Activated T-cell treated with anti-CD3 and anti-CD28 coated beads for 1 hour (primary cell): Measurements from ENCODE around the gene RABGGTA.

Experiments
- DNase-seq: peaks from one replicate; pipeline ENCODE4 v3.0.0-alpha.2; 2020; ENCODE audit warnings: low read depth

RABGGTA gene

DNA sequence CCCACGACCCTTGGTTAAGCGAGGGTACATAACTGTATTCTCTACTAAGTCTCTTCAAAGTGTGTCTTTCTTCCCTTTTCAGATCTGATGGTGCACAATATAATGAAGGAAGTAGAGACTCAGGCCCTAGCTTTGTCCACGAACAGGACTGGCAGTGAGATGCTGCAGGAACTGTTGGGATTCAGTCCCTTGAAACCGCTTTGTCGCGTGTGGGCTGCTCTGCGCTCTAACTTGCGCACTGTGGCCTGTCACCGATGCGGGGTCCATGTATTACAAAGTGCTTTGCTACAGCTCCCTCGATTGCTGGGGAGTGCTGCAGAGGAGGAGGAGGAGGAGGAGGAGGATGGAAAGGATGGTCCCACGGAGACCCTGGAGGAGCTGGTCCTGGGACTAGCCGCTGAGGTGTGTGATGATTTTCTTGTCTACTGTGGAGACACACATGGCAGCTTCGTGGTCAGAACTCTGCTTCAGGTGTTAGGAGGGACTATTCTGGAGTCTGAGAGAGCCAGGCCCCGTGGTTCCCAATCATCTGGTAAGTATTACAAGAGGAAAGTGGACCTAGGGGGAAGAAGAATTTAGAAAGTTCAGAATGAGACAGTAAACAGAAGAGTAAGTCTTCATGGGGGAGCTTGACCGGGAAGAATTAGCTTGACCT is 29.1 kb upstream of the RABGGTA start:
- no peak for DNase-seq

DNA sequence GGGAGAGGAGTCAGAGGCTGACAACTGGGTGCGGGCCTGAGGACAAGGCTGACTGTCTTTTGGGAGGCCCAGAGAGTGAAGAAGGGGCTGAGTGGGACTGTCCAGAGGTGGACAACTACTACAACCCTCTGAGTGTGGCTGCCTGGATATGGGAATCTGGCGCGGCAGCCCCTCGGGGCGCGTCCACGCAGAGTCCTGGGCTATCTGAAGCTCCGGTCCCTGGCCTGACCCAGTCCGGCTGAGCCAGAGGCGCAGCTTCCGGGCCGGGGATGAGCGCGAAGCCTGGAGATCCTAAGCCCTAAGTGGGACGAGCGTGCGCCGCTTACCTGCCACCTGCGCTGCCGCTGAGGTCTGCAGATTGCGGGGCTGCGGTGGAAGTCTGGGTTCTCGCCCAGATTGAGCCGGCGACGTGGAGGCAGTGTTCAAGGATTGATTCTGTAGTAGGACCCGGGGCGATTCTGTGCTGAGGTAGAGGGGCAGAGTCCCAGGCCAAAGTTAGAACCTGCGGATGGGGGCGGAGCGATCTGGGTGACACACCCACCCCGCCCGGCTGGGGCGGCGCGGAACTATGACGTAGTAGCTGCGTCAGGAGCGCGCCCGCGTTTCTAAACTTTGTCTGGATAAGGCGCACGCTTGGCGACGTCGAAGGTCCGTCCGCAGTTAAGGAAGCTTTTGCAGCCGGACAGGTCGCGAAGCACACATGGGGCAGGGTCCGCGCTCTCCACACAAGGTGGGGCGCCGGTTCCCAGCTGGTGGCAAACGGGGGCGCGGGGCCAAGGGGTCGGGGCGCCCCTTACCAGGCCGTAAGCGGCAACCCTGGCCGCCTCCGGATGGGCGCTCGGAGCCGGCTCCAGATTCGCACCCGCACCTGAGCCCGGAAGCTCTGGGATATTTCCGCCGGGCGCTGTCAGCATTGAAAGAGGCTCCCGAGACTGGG is 28.1 kb upstream of the RABGGTA start, which contains the start of the genes DHRS1 and NOP9:
Gene DHRS1, minus strand, starts transcription at position 526 of the 937 bp plus-strand sequence. CDS start 674 bp downstream, outside the sequence.
Gene NOP9, plus strand, starts transcription at position 596 of the 937 bp plus-strand sequence. Its CDS starts 105 bp downstream, at position 701.
- peak; percentile 93 for DNase-seq

DNA sequence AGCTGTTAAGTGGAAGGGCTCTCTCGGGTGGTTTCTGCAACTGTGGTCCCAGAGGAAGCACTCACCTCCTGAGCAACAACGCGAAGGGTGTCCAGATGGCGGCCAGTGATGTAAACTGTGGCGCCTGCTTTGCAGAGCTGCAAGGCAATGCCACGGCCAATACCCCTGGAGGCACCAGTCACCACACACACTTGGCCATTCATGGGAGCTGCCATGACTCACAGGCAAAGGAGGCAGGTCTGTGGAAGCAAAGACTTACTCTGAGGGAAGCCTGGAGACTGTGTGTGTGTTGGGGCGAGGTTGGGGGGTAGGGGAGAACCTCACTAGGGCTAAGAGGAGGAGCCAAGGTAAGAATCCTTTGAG is 27.5 kb upstream of the RABGGTA start:
- DNase-seq, result no peak

DNA sequence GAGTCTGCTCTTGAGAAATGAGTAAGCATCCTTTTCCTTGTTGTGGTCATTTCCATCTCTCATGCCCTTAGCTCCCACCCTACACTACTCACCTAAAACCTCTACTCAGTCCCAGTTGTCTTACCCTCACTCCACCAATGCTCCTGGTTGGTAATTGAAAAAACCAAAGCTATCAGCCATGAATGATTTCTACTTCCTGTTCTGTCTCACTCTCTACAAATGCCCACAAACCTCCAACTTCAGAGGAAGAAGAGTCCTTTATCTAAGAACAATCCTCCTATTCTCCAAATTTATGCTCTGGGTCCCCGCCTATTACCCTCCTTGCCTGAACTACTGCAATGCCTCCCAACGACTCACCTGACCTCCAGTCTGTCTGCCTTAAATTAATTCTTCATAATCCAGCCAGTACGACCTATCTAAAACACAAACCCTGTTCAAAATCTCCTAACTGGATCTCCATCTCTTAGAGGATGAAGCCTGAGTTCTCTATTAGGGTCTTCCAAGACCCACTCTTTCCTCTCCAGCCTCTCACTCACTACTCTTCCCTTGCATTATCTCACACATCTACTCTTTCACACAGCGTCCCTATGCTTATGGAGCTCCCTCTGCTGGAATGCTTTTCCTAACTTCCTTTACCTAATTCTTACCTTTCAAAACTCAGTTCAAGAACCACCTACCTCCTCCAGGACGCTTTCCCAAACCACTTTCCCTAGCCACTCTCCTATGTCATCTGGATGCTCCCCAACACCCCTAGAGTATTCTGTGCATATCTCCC is 26.0 kb upstream of the RABGGTA start:
- DNase-seq, result no peak

DNA sequence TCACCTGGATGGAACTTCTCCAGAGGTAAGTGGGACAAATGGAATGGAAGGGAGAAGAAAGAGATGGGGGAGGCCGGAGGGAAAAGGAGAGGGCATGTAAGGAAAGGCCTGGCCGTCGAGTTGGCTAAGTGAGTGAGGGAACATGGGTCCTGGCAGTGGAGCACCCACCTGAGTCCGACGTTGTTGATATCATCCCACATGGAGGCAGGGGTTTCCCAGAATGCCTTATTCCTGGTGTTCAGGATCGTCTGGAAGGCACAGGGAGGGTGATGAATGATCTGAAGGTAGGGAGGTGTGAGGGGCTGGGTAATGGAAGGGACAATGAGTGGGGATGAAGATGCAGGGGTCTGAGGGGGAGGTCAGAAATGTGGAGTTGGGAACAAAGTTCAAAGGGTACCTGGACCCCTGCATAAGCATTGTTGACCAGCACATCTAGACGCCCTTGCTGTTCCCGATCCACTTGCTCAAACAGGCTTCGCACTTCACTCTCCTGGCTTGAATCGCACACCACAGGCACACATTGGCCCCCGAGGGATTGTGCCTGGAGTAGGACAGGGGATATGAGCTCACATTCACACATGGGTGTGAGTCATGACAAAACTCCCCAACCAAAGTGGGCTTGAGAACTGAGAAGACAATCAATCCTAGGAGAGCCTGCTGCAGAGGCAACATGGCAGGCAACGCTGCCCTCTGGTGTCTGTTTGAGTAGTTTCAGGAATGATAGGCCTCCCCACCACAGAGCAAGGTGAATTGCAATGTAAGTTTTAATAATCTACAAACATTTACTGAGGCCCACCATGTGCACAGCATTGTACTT is 25.2 kb upstream of the RABGGTA start:
- peak; percentile 52 for DNase-seq

DNA sequence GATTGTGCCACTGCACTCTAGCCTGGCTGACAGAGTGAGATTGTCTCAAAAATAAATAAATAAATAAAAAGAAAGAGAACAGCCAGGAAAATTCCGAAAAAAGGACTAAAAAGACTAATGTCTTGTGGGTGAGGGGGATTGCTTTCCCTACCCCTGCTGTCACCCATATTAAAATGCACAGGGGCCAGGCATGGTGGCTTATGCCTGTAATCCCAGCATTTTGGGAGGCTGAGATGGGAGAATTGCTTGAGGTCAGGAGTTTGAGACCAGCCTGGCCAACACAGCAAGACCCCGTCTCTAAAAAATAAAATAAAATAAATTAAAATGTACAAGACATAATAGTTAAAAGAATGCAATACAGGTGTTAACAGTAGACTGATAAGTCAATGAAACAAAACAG is 22.1 kb upstream of the RABGGTA start:
- no peak for DNase-seq

DNA sequence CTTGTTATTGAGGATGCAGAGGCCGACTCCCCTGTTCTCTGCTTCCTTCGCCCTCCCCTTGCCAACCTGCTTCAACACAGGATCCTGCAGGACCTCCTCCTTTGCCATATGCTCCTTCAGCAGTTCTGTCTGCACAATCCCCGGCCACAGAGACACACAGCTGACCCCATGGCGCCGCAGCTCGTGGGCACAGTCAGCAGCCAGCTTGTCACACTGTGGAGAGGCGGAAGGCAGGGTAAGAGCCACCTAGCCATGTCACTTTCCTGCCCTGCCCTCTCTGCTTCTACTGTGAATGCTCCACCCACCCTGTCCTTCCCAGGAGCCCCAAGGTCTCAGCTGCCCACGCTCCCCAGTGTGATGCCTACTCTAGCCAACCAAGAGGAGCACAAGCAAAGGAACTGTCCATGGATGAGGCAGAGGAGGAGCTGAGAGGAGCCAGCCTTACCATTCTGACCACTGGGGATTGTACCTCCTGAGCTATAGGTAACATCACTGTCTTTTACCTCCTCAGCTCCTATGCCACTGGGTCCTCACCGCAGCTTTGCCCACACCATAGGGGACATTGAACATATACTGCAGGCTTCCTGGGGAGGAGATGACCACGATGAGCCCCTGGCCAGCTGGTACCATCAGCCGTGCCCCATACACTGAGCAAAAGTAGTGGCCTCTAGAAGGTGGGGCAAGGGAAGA is 20.9 kb upstream of the RABGGTA start:
- no peak for DNase-seq

DNA sequence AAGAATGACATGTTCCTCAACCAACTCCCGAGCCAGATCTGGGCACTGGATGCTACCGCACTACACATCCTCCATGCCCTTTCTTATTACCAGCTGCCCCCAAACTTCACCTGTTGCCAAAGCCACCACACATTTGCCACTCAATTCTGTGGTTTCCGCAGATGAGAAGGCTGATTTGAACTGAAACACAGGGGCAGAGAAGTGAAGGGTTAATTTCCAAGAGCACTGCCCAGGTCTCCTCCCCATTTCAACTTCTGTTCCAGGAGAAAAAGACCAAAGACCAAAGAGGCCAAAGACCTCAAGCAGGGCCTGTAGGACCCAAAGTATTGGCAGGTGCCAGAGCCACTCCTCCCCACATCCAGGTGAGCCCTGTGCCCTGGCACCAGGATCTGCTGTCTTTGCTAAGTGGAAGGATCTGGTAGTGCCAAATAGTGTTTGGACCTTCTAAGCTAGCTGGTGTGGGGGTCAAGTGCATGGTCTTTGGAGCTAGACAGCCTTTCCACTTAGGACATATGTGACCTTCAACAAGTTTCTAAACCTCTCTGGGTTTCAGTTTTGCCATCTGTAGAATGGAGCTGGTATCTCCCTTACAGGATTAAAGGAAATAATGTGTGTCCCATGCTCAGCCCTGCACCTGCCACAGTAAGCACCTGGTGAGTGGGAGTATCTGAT is 20.2 kb upstream of the RABGGTA start:
- DNase-seq, result no peak

DNA sequence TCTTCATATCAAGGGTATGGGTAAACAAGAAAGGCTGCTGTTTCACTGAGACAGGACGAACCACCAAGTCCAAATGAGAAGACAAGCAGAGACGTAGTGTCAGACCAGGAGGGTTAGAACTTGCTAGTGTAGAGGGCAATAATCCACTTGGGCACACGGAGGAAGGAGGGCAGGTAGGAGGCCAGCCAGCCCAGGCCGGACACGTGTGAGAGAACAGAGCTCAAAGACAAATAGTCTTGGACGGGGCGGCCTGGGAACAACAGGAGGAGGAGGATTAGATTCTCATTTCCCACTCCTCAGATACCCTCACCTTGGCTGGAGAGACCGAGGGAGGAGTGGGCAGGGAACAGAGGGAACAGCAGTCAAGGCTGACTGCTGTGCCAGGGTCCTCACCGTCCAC is 19.3 kb upstream of the RABGGTA start:
- DNase-seq, result no peak

DNA sequence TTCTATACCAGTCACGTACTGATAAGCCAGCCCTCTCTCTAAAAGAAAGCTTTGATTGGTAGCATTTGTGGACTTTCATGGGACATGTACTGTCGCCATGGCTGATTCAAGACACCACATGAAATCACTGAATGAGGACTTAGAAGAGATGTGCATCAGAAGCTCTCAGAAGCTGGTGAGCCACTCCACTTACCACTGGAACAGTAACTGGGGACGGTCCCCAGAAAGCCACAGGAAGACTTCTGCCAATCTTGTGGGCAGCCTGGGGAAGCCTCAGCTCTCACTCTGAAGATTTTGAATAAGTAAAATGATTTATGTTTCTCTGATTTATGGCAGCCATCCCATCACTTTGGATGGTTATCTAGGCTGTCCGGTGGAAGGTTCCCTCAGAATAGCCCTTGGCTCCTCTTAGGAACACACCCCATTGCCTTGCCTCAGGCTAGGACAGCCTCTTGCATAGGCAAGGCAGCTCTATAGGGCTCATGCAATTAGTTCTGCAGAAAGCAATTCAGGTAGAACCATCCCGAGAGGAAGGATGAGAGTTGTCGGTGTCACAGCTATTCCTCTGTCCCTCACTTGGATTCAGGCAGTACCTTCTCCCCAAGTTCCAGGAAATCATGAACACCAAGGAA is 18.4 kb upstream of the RABGGTA start:
- DNase-seq, result no peak

DNA sequence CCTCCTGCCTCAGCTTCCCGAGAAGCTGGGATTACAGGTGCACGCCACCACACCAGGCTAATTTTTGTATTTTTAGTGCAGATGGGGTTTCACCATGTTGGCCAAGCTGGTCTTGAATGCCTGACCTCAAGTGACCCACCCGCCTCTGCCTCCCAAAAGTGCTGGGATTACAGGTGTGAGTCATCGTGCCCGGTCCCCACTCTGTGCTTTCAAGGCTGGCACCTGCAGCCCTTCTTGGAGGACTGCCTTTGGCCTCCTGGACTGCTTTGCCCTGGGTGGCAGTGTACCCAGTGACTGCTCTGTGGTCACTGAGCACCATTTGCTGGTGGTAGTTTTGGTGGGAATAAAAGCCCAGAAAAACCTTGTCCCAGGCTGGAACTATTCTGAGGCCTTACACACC is 15.6 kb upstream of the RABGGTA start:
- no peak for DNase-seq

DNA sequence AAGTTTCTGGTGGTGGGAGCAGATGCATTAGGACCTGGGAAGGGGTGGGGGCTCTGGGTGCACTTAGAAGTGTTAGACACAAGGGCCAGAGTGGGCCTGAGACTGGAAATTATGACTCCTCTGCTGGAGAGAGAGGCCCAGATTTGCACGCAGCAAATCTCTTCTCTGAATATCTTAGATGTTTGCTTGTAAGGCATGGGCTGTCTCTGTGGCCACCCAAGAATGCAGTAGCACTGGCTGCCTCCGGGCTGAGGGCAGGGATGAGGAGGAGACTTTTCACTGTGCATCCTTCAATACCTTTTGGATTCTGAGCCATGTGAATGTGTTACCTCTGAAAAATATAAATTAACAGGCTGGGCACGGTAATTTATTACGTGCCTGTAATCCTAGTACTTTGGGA is 14.0 kb upstream of the RABGGTA start:
- no peak for DNase-seq

DNA sequence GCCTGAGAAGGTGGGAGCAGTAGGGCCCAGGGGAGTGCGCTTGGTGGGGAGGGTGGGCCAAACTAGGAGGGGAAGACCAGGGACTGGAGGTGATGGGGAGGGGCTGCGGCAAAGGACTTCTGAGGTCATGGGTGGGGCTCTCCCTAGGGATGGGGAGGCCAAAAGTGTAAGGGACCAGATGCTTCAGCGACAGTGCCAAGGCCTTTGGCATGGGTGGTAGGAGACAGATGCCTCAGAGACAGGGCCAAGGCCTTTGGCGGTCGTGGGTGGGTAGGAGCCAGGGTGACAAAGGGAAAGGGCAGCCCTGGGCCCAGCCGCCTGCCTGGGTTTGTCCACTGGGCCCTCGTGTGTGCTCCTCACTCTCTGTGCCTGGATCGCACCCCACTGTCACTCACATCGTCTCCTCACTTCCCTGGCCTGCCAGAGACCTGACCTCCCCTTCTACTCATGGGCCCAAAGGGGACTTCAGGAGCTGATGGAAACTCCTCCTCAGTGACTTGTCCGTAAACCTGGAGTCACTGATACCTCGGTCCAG is 13.2 kb upstream of the RABGGTA start:
- DNase-seq, result no peak

DNA sequence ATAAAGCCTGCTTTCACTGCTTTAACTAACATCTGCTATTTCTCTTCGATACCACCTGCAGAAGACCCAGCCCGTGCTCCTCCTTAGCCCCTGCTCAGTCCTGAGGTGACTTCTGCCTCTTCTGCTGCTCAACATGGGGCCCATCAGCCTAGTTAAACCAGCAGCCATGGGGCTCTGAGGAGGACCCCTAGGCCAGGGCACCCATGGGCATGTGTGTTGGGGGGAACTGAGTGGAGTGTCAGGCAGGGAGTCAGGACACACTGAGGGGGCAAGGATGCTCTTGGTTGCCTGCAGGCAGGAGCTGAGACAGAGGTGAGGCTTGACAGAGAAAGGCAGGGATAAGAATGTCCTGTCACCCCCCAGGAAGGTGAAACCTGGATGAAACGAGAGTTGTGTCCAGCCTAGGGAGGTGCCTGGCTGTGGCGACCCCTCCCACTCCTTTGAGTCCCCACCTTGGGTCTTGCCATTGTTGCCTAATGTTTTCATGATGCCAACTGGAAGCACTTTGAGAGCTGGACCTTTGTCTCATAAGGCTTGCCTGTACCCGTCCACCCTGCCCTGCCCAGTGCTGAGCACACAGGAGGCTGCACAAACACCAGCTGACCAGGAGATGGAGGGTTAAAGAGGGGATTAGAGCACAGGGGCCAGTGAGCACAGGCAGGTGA is 12.5 kb upstream of the RABGGTA start:
- no peak for DNase-seq

DNA sequence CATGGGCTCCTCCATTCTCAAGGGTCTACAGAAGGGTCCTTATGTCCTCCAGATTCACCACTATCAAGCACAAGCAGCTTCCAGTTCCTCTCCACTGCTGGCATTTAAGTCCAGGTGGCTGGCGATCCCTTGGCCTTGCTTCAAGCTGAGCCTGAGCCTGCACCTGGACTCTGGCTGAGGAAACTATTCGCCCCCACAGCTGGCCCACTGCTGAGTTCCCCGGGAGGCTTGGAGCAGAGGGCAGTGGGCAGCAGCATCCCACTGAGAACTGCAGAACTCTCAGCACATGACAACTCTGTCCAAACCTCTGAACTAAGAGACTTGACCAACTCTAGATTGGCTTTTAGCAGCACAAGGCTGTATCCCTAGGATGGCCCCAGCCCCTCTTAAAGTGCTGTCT is 11.3 kb upstream of the RABGGTA start:
- DNase-seq, result no peak

DNA sequence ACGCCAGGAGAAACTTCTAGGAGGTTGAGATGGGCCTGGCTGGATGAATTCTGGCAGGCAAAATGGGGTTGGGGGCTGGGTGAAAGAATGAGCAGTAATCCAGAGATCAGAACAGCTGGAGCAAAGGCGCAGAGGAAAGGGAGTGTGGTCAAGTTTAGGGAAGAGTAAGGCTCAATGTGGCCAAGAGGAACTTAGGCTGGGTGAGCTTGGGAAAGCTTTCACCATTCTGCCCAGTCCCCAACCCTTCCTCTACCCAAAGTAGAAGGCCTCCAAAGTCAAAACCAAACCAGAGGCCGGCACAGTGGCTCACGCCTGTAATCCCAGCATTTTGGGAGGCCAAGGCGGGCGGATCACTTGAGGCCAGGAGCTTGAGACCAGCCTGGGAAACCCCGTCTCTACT is 10.2 kb upstream of the RABGGTA start:
- DNase-seq, result no peak

DNA sequence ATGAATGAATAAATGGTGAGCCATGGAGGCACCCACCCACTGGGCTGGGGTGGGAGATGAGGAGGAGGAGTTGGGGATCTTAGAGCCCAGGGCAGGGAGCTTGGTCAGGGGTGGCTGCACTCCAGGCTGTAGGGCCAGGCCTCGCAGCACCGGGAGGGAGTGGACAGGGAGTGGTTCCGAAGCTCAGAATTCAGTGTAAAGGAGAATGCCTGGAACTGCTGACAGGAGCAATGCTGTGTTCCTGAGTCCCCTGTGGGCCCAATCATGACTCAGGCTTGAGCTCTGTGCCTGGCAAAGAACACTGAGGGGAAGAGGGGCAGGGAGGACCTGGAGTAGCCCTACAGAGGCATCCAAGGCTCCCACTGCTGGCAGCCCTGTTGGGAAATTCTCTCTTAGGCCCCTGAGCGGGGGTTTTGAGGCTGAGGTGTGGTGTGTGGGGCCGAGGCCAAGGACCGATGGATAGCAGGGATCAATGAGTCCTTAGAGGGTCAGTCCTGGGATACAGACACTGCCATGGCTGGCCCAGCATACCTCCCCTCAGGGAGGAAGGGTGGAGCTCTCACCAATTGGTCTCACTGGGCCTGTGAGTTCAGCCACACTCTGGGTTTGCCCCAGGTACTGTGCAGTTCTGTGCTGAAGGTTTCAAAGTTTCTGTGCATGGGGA is 9.5 kb upstream of the RABGGTA start:
- no peak for DNase-seq

DNA sequence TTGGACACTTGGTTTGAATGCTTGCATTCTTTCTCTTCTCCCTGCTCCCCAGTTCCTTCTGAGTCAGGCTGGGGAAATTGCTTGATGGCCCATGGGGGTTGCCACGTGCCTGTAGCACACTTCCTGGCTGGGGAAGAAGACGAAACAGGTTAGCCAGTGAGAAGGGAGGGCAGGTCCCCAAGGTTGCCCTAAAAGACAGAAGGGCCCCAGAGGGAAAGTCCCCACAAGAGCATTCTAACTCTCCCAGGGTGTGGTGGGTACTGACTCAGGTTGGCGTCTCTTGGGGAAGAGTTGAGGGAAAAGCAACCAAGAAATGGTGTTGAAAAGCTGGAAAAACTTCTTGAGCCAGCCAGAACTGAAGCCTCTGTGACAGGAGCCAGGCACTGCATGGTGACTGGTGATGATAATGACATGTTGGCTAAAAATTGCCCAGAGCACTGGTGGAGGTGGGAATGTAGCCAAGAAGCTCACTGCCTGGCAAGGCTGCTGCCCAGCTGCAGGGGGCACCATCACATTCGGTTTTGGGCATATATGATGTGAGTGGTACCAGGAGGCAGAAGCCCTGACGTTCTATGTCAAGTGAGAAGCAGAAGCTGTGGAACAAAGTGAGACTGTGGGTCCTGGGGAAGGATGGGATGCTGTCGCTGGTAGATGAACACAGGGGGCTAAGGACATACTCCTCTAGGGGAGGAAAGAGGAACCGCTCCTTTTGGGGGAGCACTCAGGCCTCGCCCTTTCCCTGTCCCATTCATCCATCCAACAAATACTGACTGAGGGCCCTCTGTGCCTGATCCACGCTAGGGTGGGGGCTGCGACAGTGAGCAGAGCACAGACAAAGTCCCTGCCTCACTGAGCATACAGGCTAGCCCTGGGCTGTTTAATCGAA is 8.1 kb upstream of the RABGGTA start:
- DNase-seq, result no peak
